LNCaP clone FGC (cell line): ENCODE results near the gene TYW1B.
"Not testable (repeated sequence)": the region's sequence is repeated elsewhere in the genome, so short reads cannot be mapped to it uniquely, and the experiment has no call there.

Source experiments
- DNase-seq: peaks from one replicate; pipeline ENCODE4 v3.0.0-alpha.2; 2011; ENCODE audit warnings: low read depth
- H3K4me3 ChIP-seq: 2 replicates; pipeline ENCODE4 v1.5.1; 2011; ENCODE audit warnings: mild to moderate bottlenecking, low read depth, low read length, control low read depth
- TF ChIP-seq, protein P1 (sequence below): IDR thresholded peaks from 2 replicates; pipeline ENCODE4 v1.5.1; 2012; ENCODE audit warnings: mild to moderate bottlenecking; ENCODE audit not compliant: control insufficient read depth, insufficient read depth; ENCODE audit errors: extremely low read depth

Gene TYW1B

GRCh38 chr7:72540923-72541322, 287.1 kb downstream of the TYW1B start:
- DNase-seq: no peak
- TF ChIP-seq, protein P1, sequence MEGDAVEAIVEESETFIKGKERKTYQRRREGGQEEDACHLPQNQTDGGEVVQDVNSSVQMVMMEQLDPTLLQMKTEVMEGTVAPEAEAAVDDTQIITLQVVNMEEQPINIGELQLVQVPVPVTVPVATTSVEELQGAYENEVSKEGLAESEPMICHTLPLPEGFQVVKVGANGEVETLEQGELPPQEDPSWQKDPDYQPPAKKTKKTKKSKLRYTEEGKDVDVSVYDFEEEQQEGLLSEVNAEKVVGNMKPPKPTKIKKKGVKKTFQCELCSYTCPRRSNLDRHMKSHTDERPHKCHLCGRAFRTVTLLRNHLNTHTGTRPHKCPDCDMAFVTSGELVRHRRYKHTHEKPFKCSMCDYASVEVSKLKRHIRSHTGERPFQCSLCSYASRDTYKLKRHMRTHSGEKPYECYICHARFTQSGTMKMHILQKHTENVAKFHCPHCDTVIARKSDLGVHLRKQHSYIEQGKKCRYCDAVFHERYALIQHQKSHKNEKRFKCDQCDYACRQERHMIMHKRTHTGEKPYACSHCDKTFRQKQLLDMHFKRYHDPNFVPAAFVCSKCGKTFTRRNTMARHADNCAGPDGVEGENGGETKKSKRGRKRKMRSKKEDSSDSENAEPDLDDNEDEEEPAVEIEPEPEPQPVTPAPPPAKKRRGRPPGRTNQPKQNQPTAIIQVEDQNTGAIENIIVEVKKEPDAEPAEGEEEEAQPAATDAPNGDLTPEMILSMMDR: no peak
- no peak overlapping the region for H3K4me3 ChIP-seq

- no peak for DNase-seq
- H3K4me3 ChIP-seq: no peak overlapping the region
- TF ChIP-seq, protein P1: no peak
These were observed 287.8 kb downstream of the TYW1B start for GRCh38 chr7:72540106-72540611.

DNA sequence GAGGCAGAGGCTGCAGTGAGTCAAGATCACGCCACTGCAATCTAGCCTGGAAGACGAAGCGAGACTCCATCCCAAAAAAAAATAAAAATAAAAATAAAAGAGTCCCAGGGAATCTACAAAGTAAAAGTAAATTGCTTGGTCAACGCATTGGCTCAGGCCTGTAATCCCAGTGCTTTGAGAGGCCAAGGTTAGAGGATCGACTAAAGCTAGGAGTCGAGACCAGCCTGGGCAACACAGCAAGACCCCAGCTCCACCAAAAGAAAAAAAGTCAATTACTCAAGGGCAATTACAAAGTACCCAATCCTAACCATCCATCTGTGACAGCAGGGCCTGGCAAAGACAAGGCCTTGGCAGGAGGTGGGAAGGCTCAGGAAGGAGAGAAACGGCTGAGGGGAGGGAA, 288.3 kb downstream of the TYW1B start:
- no peak overlapping the region for H3K4me3 ChIP-seq
- DNase-seq: no peak
- TF ChIP-seq, protein P1: no peak

GRCh38 chr7:72538856-72539255, 289.1 kb downstream of the TYW1B start:
- TF ChIP-seq, protein P1: no peak
- H3K4me3 ChIP-seq: no peak overlapping the region
- DNase-seq: no peak

GRCh38 chr7:72538147-72538546, 289.9 kb downstream of the TYW1B start:
- TF ChIP-seq, protein P1: no peak
- H3K4me3 ChIP-seq: no peak overlapping the region
- no peak for DNase-seq

- not testable (repeated sequence) for H3K4me3 ChIP-seq
- DNase-seq: peak; percentile 8
These were observed 292.0 kb downstream of the TYW1B start for GRCh38 chr7:72536038-72536437.

DNA sequence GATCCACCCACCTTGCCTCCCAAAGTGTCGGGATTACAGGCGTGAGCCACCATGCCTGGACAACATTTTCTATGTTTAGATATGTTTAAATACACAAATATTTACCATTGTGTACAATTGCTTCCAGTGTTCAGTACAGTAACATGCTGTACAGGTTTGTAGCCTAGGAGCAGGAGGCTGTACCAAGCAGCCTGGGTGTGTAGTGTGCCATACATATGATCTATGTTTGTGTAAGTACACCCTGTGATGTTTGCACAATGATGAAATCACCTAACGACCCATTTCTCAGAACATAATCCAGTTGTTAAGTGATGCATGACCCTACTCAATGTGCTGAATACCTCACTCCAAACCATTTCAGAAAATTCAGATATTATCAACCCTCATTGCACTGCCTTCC, 297.0 kb downstream of the TYW1B start:
- not testable (repeated sequence) for DNase-seq, H3K4me3 ChIP-seq
